Neural progenitor cell (in vitro differentiated cells): Measurements from ENCODE around the gene TSPAN3. TPM values are rescaled to one million over a fixed set of nuclear protein-coding genes. Genes with fewer than 3 reads are reported as not detected.

Experiments used
- DNase-seq: peaks from one replicate; pipeline ENCODE4 v3.0.0-alpha.2; 2016; ENCODE audit warnings: low spot score
- H2AFZ ChIP-seq: fragments of 200-600 bp; sonication (generic); replicated peaks from 2 replicates; pipeline ENCODE4 v1.6.1; 2016; ENCODE audit warnings: antibody characterized with exemption
- H3F3A ChIP-seq: fragments of 200-600 bp; sonication (generic); 2 replicates; pipeline ENCODE4 v1.6.1; 2016; ENCODE audit warnings: antibody characterized with exemption, low read depth
- H3K27ac ChIP-seq: fragments of 200-600 bp; sonication (generic); 2 replicates; pipeline ENCODE4 v1.5.1; 2016; ENCODE audit warnings: mild to moderate bottlenecking
- H3K27me3 ChIP-seq: fragments of 200-600 bp; sonication (generic); 2 replicates; pipeline ENCODE4 v1.6.1; 2016; ENCODE audit warnings: mild to moderate bottlenecking, moderate library complexity
- H3K36me3 ChIP-seq: fragments of 200-600 bp; sonication (generic); 2 replicates; pipeline ENCODE4 v1.5.1; 2016
- H3K4me1 ChIP-seq: fragments of 200-600 bp; sonication (generic); 2 replicates; pipeline ENCODE4 v1.6.1; 2016; ENCODE audit warnings: mixed run types
- H3K4me2 ChIP-seq: fragments of 200-600 bp; sonication (generic); 2 replicates; pipeline ENCODE4 v1.6.1; 2016
- H3K4me3 ChIP-seq: fragments of 200-600 bp; sonication (generic); 2 replicates; pipeline ENCODE4 v1.5.1; 2016
- H3K79me2 ChIP-seq: fragments of 200-600 bp; sonication (generic); 2 replicates; pipeline ENCODE4 v1.6.1; 2016; ENCODE audit warnings: low read depth
- H3K9ac ChIP-seq: fragments of 200-600 bp; sonication (generic); 2 replicates; pipeline ENCODE4 v1.6.1; 2016
- H3K9me3 ChIP-seq: fragments of 200-600 bp; sonication (generic); 2 replicates; pipeline ENCODE4 v1.5.1; 2016; ENCODE audit warnings: low read depth
- H4K20me1 ChIP-seq: fragments of 200-600 bp; sonication (generic); 2 replicates; pipeline ENCODE4 v1.6.1; 2016; ENCODE audit warnings: low read depth
- H3K27ac Mint-ChIP-seq: 3 replicates; pipeline ENCODE4 v1.8.0; 2021; ENCODE audit warnings: mixed read lengths
- H3K27me3 Mint-ChIP-seq: 2 replicates; pipeline ENCODE4 v1.8.0; 2022; ENCODE audit warnings: low read depth, mild to moderate bottlenecking, inconsistent platforms, moderate library complexity, mixed read lengths; ENCODE audit not compliant: insufficient read depth
- H3K36me3 Mint-ChIP-seq: 3 replicates; pipeline ENCODE4 v1.8.0; 2021; ENCODE audit warnings: mixed read lengths
- H3K4me1 Mint-ChIP-seq: 3 replicates; pipeline ENCODE4 v1.8.0; 2021; ENCODE audit warnings: mixed read lengths
- H3K4me3 Mint-ChIP-seq: 3 replicates; pipeline ENCODE4 v1.8.0; 2021; ENCODE audit warnings: mild to moderate bottlenecking, moderate library complexity, mixed read lengths
- H3K9me3 Mint-ChIP-seq: 3 replicates; pipeline ENCODE4 v1.8.0; 2020; ENCODE audit warnings: mixed read lengths
- EZH2 ChIP-seq: fragments of 200-600 bp; sonication (generic); IDR thresholded peaks from 2 replicates; pipeline ENCODE4 v1.6.1; 2017; ENCODE audit warnings: antibody characterized with exemption, mild to moderate bottlenecking, moderate library complexity
- EZH2phosphoT487 ChIP-seq: fragments of 200-600 bp; sonication (generic); IDR thresholded peaks from 2 replicates; pipeline ENCODE4 v1.6.1; 2017; ENCODE audit warnings: antibody characterized with exemption
- total RNA-seq: library from RNA; depleted of rRNA; stranded (reverse); fragments of >200 nt; gene quantifications from 2 replicates; pipeline ENCODE4 v1.2.3, GENCODE V29; 2015; ENCODE audit warnings: low replicate concordance
- TF ChIP-seq, protein P1 (sequence below): fragments of 200-600 bp; sonication (generic); IDR thresholded peaks from 2 replicates; pipeline ENCODE4 v1.5.1; 2017; ENCODE audit warnings: antibody characterized with exemption, mild to moderate bottlenecking

Gene TSPAN3
- total RNA-seq, 1 donor from 2014 or later: 474 TPM

DNA sequence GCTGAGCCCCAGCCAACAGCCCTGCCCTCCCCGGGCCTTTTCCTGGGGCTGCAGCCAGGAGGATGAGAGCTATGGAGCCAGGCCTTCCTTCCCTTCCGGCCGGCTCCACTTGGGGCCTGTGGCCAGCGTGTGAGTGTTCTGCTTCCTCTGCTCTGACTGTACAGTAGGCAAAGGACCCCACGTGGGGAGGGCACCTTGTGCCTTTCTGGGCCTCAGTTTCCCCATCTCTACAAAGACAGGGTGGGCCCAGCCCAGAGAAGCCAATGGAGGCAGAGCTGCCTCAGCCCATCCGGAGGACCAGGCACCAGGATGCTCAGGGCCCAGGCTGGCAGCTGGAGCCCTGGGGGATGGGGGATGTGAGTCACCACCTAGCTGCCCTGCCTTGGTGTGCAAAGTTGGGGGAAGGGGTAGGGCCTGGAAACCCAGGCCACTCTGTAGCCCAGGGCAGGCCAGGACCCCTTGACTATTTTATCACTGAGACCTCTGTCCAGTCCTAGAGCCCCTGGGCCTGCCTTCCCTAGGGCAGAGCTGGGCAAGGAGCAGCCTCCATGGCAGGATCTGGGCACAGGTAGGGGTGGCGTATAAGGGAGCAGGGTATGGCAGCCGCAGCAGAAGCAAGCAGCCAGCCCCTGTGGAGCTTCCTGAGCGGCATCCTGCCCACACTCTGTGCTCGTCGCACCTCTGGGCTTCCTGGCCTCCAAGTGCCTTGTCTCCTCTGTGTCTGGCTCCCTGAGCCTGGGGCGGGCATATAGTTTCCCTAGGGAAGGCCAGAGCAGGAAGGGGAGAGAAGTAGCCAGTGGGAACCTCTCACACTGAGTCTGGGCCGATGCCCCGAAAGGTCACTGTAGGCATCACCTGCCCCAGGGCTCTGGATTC is 74.1 kb downstream of the TSPAN3 start:
- no peak overlapping the region for H3K4me2 ChIP-seq

DNA sequence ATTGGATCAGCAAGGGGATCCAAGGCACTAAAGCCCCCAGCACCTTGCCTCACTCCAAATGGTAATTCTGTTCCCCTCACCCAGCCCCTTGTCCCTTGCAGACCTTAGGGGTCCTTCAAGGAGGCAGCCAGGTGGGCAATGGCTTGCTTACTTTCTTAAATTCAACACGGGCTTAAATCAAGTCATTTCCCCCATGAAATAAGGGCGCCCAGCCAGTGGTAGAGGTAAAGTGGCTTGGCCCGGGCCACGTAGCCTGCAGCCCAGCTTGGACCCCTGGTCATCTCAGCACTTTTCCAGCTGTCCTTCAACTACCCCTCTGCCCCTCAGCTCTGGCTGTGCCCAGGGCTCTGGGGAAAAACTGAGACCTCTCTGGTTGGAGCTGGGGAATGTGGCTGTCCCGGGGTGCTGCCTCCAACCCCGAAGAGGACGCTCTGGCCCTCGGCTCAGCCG is 74.8 kb downstream of the TSPAN3 start:
- no peaks in the 10 kb centered on the region for H3K79me2 ChIP-seq
- H3K9me3 Mint-ChIP-seq: no peaks in the 10 kb centered on the region
- no peaks in the 10 kb centered on the region for H3K36me3 ChIP-seq
- no peaks in the 10 kb centered on the region for H3K36me3 Mint-ChIP-seq
- no peak overlapping the region for H3K27ac Mint-ChIP-seq
- H3F3A ChIP-seq: no peaks in the 10 kb centered on the region
- DNase-seq: no peak
- H3K4me3 ChIP-seq: no peak overlapping the region
- H3K27me3 Mint-ChIP-seq: peaks cover 6% of the 10 kb centered on the region
- H3K4me1 Mint-ChIP-seq: peaks cover 20% of the 10 kb centered on the region
- H3K9me3 ChIP-seq: no peaks in the 10 kb centered on the region
- no peak overlapping the region for H3K9ac ChIP-seq
- no peak overlapping the region for H3K4me3 Mint-ChIP-seq
- TF ChIP-seq, protein P1, sequence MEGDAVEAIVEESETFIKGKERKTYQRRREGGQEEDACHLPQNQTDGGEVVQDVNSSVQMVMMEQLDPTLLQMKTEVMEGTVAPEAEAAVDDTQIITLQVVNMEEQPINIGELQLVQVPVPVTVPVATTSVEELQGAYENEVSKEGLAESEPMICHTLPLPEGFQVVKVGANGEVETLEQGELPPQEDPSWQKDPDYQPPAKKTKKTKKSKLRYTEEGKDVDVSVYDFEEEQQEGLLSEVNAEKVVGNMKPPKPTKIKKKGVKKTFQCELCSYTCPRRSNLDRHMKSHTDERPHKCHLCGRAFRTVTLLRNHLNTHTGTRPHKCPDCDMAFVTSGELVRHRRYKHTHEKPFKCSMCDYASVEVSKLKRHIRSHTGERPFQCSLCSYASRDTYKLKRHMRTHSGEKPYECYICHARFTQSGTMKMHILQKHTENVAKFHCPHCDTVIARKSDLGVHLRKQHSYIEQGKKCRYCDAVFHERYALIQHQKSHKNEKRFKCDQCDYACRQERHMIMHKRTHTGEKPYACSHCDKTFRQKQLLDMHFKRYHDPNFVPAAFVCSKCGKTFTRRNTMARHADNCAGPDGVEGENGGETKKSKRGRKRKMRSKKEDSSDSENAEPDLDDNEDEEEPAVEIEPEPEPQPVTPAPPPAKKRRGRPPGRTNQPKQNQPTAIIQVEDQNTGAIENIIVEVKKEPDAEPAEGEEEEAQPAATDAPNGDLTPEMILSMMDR: no peak
- no peaks in the 10 kb centered on the region for H3K27me3 ChIP-seq
- no peak overlapping the region for H3K4me2 ChIP-seq
- no peak overlapping the region for H2AFZ ChIP-seq
- H3K4me1 ChIP-seq: no peaks in the 10 kb centered on the region
- no peaks in the 10 kb centered on the region for H4K20me1 ChIP-seq
- H3K27ac ChIP-seq: no peak overlapping the region

More for the DNA sequence above, 74.1 kb downstream of the TSPAN3 start:
- Mint-ChIP-seq H3K9me3 (no peaks in the 10 kb centered on the region), H3K27ac (no peak overlapping the region), H3K4me1 (peaks cover 16% of the 10 kb centered on the region), H3K4me3 (no peak overlapping the region), H3K36me3 (no peaks in the 10 kb centered on the region), H3K27me3 (peaks cover 6% of the 10 kb centered on the region)
- no peak for DNase-seq
- H3K9me3 ChIP-seq: no peaks in the 10 kb centered on the region
- H3K4me1 ChIP-seq: no peaks in the 10 kb centered on the region
- no peaks in the 10 kb centered on the region for H3K79me2 ChIP-seq
- no peaks in the 10 kb centered on the region for H3F3A ChIP-seq
- H3K27ac ChIP-seq: no peak overlapping the region
- H3K27me3 ChIP-seq: no peaks in the 10 kb centered on the region
- H2AFZ ChIP-seq: no peak overlapping the region
- no peak overlapping the region for H3K4me3 ChIP-seq
- TF ChIP-seq, protein P1: no peak
- TF ChIP-seq EZH2phosphoT487 (no peak), EZH2 (no peak)
- H4K20me1 ChIP-seq: no peaks in the 10 kb centered on the region
- no peak overlapping the region for H3K9ac ChIP-seq
- H3K36me3 ChIP-seq: no peaks in the 10 kb centered on the region

DNA sequence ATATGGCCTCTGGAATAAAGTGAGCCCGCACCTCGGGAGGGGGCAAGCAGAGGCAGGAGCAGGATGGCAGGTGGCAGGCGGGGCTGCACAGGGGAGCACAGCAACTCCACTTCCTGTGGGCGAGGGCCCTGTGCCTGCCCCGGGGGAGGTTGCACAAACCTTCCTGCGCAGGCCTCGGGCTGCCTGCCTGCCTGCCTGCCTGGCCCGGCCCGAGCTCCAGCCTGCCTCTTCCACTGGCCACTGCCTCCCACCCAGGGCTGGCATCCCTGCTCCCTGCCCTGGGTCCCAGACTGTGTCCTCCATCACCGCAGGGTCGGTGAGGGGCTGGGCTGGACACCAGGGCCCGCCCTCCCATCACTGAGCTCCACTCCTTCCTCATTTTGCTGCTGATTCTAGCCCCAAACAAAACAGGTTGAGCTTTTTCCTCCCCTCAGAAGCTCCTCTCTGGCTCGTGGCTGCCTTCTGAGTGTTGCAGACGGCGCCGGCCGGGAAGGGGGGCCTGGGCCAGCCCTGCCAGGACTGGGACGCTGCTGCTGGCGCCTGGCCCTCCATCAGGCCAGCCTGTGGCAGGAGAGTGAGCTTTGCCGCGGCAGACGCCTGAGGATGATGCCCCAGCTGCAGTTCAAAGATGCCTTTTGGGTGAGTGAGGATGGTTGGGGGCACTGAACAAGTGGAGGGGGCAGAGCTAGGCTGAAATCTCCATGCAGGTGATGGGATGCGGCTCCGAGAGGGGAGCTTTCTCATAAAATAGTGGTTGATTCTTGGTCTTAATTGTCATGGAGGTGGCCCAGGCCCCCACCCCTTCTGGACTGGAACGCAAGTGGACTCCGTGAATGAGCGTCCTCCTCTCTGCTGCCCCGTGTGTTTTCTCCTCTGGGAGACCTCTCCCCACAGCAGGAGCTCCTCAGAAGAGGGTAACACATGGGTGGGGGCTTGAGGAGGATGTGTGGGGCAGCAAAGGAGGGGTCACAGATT is 75.7 kb downstream of the TSPAN3 start, which contains the start of gene PSTPIP1:
PSTPIP1 (plus strand) TSS at position 156 of the 975 bp plus-strand sequence; CDS start at position 604, 448 bp downstream.
- Histone ChIP-seq H3F3A (no peaks in the 10 kb centered on the region), H3K79me2 (no peaks in the 10 kb centered on the region), H3K4me3 (no peak within 1 kb of the TSS), H3K27ac (no peak within 1 kb of the TSS), H3K36me3 (no peaks in the 10 kb centered on the region), H3K27me3 (no peaks in the 10 kb centered on the region), H3K4me2 (no peak within 1 kb of the TSS), H3K9me3 (no peaks in the 10 kb centered on the region), H4K20me1 (no peaks in the 10 kb centered on the region), H3K4me1 (no peaks in the 10 kb centered on the region), H3K9ac (no peak within 1 kb of the TSS), H2AFZ (peak within 1 kb of the TSS; percentile 86)
- Mint-ChIP-seq H3K4me3 (no peak within 1 kb of the TSS), H3K27ac (no peak within 1 kb of the TSS), H3K9me3 (no peaks in the 10 kb centered on the region), H3K4me1 (peaks cover 20% of the 10 kb centered on the region), H3K36me3 (no peaks in the 10 kb centered on the region), H3K27me3 (peaks cover 8% of the 10 kb centered on the region)
- no peak for TF ChIP-seq EZH2phosphoT487
- TF ChIP-seq EZH2: no peak
- TF ChIP-seq, protein P1: no peak
- no peak for DNase-seq
